ENCODE results near the gene CASK. TPM values are rescaled to one million over a fixed set of nuclear protein-coding genes. Genes with fewer than 3 reads are reported as not detected.

Gene CASK
- total RNA-seq, 2 donors from 2014 or later, result 19.7 to 20.4 TPM

GRCh38 chrX:41499984-41500383 is 423.4 kb downstream of the CASK start:
- no peaks in the 10 kb centered on the region for H3K9me3 ChIP-seq
- 94% methylated on average over 2 of the region's 3 CpGs for WGBS
- H3K27me3 ChIP-seq (replicated peaks; ENCODE audit: insufficient read depth), result no peaks in the 10 kb centered on the region
- TF ChIP-seq POLR2A (IDR thresholded peaks at IDR 0.05) (no peak), POLR2AphosphoS5 (IDR thresholded peaks at IDR 0.05) (no peak)
- TF ChIP-seq, protein P1, sequence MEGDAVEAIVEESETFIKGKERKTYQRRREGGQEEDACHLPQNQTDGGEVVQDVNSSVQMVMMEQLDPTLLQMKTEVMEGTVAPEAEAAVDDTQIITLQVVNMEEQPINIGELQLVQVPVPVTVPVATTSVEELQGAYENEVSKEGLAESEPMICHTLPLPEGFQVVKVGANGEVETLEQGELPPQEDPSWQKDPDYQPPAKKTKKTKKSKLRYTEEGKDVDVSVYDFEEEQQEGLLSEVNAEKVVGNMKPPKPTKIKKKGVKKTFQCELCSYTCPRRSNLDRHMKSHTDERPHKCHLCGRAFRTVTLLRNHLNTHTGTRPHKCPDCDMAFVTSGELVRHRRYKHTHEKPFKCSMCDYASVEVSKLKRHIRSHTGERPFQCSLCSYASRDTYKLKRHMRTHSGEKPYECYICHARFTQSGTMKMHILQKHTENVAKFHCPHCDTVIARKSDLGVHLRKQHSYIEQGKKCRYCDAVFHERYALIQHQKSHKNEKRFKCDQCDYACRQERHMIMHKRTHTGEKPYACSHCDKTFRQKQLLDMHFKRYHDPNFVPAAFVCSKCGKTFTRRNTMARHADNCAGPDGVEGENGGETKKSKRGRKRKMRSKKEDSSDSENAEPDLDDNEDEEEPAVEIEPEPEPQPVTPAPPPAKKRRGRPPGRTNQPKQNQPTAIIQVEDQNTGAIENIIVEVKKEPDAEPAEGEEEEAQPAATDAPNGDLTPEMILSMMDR (IDR thresholded peaks at IDR 0.05), result no peak
- H3K27ac ChIP-seq, result no peak overlapping the region
- H3K4me1 ChIP-seq (replicated peaks), result no peaks in the 10 kb centered on the region
- no peaks in the 10 kb centered on the region for H3K36me3 ChIP-seq
- no peak overlapping the region for H3K4me3 ChIP-seq
- DNase-seq (ENCODE audit: low spot score), result no peak
- intact Hi-C loops (cut with DNase I), result no loop called here

GRCh38 chrX:41499195-41499594 is 424.2 kb downstream of the CASK start:
- no peaks in the 10 kb centered on the region for H3K9me3 ChIP-seq
- no peak overlapping the region for H3K4me3 ChIP-seq
- no peak for DNase-seq (ENCODE audit: low spot score)
- H3K27me3 ChIP-seq (replicated peaks; ENCODE audit: insufficient read depth), result no peaks in the 10 kb centered on the region
- intact Hi-C loops (cut with DNase I), result no loop called here
- TF ChIP-seq POLR2A (IDR thresholded peaks at IDR 0.05) (no peak), POLR2AphosphoS5 (IDR thresholded peaks at IDR 0.05) (no peak)
- TF ChIP-seq, protein P1 (IDR thresholded peaks at IDR 0.05), result no peak
- no peaks in the 10 kb centered on the region for H3K36me3 ChIP-seq
- no peaks in the 10 kb centered on the region for H3K4me1 ChIP-seq (replicated peaks)
- no peak overlapping the region for H3K27ac ChIP-seq
- 49% methylated on average over 7 of the region's 7 CpGs for WGBS

DNA sequence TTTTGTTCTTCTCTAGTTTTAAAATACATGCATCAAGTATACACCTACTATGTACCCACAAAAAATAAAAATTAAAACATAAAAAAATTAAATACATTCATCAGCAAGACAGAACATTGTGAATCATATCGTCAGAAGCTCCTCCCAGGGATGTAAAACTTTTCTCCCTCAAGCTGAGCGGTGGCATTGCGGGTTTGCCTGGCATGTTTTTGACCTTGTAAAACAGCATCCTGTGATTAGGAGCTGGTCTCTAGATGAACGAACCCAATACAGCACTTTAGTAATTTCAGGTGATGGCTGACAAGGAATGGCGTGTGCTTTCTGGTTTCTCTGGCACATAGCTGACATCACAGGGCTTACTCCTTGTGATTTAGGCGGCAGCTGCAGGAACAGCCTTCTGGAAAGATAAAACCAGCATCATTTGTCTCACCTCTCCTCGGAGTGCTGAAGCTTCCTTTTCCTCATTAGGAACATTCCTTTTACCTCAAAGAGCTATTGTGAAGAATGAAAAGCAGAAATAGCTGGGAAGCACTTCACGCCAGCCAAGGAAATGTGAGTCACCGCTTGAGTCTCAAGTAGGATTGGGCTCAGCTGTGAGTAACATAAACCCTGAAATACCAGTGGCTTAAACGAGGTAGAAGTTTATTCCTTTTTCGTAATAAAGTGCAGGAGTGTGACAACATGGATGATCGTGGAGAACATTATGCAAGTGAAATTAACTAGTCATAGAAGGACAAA is 431.9 kb downstream of the CASK start:
- Histone ChIP-seq H3K4me1 (replicated peaks) (no peaks in the 10 kb centered on the region), H3K9me3 (no peaks in the 10 kb centered on the region), H3K36me3 (no peaks in the 10 kb centered on the region), H3K4me3 (no peak overlapping the region), H3K27ac (no peak overlapping the region), H3K27me3 (replicated peaks; ENCODE audit: insufficient read depth) (no peaks in the 10 kb centered on the region)
- TF ChIP-seq, protein P1 (IDR thresholded peaks at IDR 0.05), result no peak
- no peak for TF ChIP-seq POLR2AphosphoS5 (IDR thresholded peaks at IDR 0.05)
- no peak for TF ChIP-seq POLR2A (IDR thresholded peaks at IDR 0.05)
- 24% methylated on average over 12 of the region's 12 CpGs for WGBS
- intact Hi-C loops (cut with DNase I), result no loop called here
- no peak for DNase-seq (ENCODE audit: low spot score)

DNA sequence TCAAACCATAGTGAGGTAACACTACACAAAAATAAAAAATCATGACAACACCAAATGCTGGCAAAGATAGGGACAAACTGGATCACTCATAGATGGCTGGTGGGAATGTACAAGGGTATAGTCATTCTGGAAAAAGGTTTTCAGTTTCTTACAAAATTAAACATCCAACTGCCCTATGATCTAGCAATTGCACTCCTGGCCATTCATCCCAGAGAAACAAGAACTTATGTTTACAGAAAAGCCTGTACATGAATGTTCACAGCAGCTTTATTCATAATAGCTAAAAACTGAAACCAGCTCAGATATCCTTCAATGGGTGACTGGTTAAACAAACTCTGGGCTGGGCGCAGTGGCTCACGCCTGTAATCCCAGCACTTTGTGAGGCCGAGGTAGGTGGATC is 432.9 kb downstream of the CASK start:
- intact Hi-C loops (cut with DNase I), result no loop called here
- Histone ChIP-seq H3K36me3 (no peaks in the 10 kb centered on the region), H3K4me3 (no peak overlapping the region), H3K27ac (no peak overlapping the region), H3K4me1 (replicated peaks) (no peaks in the 10 kb centered on the region), H3K9me3 (no peaks in the 10 kb centered on the region), H3K27me3 (replicated peaks; ENCODE audit: insufficient read depth) (no peaks in the 10 kb centered on the region)
- 82% methylated on average over 3 of the region's 3 CpGs for WGBS
- TF ChIP-seq POLR2A (IDR thresholded peaks at IDR 0.05) (no peak), POLR2AphosphoS5 (IDR thresholded peaks at IDR 0.05) (no peak)
- TF ChIP-seq, protein P1 (IDR thresholded peaks at IDR 0.05), result no peak
- no peak for DNase-seq (ENCODE audit: low spot score)

Data from prostate gland (tissue), 2 donors.